ENCODE data around the gene APOBEC3B.

DNA sequence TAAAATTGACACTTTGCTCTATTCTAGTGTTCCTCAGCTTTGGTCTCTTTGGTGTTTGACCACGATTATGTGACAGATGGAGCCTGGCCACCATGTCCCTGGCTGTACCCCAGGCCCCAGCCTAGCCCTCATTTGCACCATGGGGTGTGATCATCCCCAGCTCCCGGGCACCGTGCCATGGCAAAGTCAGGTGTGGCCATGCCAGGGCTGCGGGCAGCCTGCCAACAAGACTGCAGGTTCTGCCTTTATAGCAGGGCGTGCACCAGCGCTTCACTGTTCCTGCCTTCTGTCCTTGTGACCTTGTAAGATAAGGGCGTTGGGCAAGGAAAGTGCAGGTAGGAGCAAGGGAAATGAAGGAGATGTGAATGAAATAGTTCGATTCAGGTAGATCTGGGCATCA lies 47.1 kb upstream of the APOBEC3B start:
- TF ChIP-seq, protein P1, sequence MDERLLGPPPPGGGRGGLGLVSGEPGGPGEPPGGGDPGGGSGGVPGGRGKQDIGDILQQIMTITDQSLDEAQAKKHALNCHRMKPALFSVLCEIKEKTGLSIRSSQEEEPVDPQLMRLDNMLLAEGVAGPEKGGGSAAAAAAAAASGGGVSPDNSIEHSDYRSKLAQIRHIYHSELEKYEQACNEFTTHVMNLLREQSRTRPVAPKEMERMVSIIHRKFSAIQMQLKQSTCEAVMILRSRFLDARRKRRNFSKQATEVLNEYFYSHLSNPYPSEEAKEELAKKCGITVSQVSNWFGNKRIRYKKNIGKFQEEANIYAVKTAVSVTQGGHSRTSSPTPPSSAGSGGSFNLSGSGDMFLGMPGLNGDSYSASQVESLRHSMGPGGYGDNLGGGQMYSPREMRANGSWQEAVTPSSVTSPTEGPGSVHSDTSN (CRISPR knock-in tag; IDR thresholded peaks at IDR 0.05; ENCODE audit: low read depth): no peak
- TF ChIP-seq, protein P1 (tag; conservative IDR thresholded peaks at IDR 0.05; ENCODE audit: low read depth): no peak
- TF ChIP-seq, protein P2, sequence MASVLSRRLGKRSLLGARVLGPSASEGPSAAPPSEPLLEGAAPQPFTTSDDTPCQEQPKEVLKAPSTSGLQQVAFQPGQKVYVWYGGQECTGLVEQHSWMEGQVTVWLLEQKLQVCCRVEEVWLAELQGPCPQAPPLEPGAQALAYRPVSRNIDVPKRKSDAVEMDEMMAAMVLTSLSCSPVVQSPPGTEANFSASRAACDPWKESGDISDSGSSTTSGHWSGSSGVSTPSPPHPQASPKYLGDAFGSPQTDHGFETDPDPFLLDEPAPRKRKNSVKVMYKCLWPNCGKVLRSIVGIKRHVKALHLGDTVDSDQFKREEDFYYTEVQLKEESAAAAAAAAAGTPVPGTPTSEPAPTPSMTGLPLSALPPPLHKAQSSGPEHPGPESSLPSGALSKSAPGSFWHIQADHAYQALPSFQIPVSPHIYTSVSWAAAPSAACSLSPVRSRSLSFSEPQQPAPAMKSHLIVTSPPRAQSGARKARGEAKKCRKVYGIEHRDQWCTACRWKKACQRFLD (CRISPR knock-in tag; IDR thresholded peaks at IDR 0.05): no peak
- TF ChIP-seq EZH2 (IDR thresholded peaks at IDR 0.05; ENCODE audit: borderline replicate concordance, low read depth, low read length): no peak

Measured in K562 (cell line).